SIG-M5 (cell line): ENCODE results near the gene SZRD1.
"Not testable (repeated sequence)": the region's sequence is repeated elsewhere in the genome, so short reads cannot be mapped to it uniquely, and the experiment has no call there.

Source experiments
- DNase-seq: peaks from one replicate; lab custom pipeline; 2025; lab: John Stamatoyannopoulos, UW

SZRD1 gene, protein sequence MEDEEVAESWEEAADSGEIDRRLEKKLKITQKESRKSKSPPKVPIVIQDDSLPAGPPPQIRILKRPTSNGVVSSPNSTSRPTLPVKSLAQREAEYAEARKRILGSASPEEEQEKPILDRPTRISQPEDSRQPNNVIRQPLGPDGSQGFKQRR

DNA sequence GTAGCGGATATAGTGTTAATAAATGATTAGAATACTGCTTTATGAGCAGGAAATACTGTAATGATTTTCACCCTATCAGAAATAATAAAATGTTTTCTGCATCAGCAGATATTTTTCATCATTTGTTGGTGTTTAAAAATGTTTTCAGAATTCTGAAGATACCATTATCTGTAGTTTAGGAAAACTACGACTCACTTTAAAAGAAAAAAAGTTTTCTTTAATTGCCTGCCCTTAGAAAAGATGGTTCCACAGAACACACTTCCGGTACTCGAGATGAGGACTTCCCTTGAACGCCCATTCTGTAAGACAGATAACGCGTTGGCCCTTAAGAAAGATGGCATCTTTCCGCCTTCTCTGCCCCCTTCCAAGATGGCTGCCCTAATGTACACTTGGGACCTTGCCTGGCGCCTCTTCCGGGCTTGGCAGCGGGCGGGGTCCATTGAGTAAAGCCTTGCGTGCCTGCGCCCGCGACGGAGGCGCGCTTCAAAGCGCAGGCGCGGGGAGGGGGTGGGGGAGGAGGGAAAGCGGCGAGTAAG is at the start of gene SZRD1:
Gene SZRD1, plus strand, starts transcription at position 521 of the 536 bp plus-strand sequence. CDS start 16 bp downstream, outside the sequence.
- DNase-seq, result peak; percentile 93

DNA sequence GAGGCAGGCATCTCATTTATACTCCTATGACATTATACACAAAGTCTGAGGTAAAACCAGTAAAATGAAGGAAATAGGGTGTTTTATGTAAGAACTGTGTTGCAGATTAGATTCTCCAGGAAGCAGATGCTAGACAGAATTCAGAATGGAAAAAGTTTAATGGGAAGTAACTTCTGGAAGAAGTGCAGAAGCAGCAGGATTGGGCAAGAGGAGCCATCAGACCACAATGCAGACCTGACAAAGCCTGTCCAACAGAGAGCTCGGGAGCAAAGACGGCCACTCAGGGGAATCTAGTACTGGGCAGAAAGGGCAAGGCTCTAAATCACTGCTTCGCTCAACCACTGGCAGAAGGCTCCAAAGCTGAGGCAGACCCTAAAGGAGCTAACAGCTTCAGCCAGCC is 48.5 kb upstream of the SZRD1 start:
- DNase-seq, result no peak

DNA sequence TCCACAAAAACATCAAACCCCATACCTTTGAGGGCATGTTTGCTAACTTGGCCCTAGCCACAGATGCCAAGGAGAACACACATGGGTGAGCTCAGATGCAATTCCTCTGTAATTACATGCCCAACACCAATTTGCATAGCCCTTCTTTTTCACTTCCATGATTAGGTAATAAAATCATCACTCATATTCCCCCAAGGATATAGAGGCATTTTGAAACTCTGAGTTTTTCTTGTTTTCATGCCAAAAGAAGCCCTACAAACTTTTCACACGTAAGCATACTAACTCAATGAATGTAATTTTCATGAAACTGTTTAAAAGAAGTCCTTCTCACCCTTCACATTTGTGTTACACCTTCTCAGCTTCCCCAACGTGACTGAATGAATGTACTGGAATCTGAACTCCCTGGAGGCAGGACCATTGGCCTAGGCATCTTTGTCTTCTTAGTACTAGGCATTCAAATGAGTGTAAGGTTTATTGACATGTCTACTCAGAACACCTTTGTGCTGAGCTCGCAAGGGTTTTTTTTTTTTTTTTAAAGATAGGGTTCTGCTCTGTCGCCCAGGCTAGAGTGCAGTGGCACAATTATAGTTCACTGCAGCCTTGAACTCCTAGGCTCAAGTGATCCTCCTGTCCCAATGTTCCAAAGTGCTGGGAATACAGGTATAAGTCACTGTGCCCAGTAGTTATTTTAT is 45.7 kb upstream of the SZRD1 start:
- no peak for DNase-seq

DNA sequence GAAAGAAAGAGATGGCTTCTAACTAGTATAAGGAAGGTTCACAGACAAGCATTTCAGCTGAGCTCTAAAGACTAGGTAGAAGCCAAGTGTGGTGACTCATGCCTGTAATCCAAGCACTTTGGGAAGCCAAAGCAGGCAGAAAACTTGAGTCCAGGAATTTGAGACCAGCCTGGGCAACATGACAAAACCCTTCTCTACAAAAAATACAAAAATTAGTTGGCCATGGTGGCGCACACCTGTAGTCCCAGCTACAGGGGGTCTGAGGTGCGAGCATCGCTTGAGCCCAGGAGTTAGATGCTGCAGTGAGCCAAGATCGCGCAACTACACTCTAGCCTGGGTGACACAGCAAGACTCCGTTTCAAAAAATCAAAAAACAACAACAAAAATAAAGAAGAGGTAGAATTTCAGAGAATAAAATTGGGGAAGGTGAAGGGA is 42.6 kb upstream of the SZRD1 start:
- no peak for DNase-seq

DNA sequence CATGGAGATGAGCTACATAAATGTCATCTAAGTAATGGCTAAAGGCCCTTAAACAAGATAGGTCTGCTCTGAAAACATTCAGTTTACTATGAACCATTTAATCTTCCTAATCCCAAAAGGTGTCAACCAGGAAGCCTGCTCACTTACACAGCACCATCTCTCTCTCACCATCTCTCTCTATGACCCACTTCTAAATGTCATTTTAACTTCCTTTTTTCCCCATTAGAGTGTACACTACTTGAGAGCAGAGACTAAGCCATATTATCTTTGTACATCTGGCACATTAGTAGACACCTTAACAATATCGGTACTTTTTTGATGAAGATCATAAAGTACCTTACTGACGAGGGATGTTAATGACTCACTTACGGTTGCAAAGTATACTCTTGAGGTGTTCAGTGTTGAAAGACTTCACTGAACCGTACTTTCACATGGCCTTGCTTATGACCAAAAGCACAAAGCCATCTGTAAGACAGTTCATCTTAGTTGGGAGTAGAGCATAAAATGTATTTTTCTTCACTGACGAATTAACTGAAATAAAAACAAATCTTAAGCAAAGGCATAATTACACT is 40.1 kb upstream of the SZRD1 start:
- DNase-seq, result no peak

DNA sequence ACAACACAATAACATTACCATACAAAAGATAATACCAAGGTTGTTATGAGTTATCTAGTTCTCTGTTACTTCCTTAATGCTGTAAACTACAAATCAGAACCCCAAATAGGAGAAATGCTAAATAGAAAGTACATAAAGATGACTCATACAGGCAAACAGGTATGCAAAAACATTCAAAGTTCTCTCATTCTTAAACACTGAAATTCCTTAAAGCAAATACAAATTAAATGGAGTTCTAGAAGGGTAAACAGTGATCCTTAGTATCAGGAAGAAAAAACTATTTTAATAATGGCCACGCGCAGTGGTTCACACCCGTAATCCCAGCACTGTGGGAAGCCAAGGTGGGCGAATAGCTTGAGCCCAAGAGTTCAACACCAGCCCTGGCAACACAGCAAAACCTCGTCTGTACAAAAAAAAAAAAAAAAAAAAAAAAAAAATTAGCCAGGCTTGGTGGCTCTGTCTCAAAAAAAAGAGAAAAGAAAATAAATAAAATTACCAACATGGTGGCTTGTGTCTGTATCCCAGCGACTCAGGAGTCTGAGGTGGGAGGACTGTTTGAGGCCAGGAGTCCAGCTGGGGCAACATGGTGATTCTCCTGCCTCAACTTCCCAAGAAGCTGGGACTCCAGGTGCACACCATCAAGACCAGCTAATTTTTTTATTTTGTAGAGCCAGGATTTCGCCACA is 32.2 kb upstream of the SZRD1 start:
- no peak for DNase-seq

DNA sequence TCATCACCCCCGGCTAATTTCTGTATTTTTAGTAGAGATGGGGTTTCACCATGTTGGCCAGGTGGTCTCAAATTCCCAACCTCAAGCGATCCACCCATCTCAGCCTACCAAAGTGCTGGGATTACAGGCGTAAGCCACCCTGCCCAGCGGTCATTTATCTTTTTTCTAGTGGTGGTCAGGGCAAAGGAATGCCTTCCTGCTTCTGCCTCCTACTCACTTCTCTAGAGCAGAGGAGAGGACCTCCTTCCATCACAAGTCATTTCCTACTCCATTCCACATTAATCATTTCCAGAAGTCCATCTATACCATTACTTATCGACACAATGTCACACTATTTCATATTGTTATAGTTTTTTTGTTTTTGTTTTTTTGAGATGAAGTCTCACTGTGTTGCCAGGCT is 28.1 kb upstream of the SZRD1 start:
- no peak for DNase-seq

DNA sequence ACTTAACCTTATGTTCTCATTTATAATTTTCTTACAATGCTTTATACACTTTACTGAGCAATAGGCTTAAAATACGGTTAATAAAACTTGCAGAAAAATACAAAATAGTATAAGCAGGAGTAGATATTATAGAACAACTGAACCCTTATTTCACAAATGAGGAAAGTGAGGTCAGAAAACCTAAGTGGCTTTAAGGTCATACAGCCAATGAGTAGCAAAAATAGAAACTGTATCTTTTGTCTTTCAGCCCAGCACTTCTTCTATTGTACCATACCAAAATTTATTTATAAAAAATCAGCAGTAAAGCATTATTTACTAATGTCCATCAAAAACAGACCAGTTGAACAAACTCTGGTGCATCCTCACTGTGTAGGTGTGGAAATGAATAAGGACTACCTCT is 26.4 kb upstream of the SZRD1 start:
- DNase-seq, result no peak

DNA sequence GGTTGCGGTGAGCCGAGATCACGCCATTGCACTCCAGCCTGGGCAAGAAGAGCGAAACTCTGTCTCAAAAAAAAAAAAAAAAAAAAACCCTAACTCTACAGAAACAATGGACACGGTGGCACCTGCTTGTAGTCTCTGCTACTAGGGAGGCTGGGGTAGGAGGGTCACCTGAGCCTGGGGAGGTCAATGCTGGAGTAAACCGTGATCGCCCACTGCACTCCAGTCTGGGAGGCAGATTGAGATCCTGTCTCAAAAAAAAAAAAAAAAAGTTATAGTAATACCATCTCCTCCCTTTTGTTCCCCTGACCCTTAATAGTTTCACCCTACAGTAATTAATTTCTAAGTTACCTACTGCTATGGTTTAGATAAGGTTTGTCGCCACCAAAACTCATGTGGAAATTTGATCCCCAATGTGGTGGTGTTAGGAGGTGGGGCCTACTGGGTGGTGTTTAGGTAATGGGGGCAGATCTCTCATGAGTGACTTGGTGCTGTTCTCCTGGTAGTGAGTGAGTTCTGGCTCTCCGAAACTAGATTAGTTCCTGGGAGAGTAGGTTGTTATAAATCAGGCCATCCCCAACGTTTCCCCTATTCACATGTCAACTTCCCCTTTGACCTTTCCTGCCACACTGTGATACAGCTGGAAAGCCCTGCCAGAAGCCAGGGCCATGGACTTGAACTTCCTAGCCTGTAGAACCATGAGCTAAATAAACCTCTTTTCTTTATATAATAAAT is 24.5 kb upstream of the SZRD1 start:
- DNase-seq, result no peak

DNA sequence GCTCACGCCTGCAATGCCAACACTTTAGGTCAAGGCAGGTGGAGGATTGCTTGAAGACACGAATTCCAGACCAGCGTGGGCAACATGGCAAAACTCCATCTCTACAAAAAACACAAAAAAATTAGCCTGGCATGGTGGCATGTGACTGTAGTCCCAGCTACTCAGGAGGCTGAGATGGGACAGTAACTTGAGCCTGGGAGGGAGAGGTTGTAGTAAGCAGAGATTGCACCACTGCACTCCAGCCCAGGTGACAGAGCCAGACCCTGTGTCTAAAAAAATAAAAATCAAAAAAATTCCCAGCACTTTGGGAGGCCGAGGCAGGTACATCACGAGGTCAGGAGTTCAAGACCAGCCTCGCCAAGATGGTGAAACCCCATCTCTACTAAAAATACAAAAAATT is 23.8 kb upstream of the SZRD1 start:
- not testable (repeated sequence) for DNase-seq

DNA sequence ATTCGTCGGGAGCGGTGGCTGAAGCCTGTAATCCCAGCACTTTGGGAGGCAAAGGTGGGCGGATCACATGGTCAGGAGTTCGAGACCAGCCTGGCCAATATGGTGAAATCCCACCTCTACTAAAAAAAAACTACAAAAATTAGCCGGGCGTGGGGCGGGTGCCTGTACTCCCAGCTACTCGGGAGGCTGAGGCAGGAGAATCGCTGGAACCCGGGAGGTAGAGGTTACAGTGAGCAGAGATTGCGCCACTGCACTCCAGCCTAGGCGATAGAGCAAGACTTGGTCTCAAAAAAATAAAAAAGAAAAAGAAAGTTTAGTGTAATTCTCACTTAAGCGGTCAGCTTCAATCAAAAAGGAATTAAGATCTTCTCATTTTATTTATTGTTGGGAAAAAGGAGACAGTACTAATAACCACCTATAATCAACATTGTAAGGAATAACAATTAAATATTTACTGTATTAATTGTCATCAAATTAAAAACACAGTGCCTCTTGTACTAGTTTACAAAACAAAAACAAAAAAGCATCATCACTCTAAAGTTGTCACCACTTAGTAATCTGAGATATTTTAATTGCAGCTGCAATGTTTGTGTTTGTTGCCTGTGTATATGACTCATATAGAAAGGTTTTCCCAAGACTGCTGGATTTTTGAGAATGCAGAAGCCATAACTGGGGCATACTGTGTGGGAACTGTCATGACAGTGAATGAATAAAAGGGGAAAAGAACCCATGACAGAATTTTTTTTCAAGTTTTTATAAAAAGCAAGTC is 18.4 kb upstream of the SZRD1 start:
- no peak for DNase-seq

DNA sequence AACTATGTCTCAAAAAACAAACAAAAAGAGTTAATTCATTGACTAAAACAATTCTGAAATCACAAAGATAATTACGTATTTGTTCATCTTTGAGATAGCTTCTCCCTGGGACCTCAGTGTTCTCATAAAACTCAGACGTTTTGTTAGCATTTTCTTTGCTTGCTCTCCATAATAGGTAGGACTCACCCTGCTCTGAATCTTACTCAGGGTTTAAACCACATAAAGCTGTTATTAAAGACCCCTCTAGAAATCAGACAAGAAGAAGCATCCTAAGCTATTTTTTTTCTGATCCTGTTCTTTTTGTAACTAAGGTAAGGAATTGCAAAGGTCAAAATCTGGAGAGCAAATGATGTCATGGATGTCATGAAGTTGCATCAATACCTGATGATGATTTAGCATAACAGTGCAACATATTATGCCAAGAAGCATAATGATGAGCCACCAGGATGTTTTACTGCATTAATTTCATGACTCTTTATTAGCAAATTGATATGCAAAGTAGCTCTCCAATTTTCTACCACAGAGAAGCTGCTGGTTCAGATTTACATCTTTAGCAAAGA is 17.1 kb upstream of the SZRD1 start:
- no peak for DNase-seq

DNA sequence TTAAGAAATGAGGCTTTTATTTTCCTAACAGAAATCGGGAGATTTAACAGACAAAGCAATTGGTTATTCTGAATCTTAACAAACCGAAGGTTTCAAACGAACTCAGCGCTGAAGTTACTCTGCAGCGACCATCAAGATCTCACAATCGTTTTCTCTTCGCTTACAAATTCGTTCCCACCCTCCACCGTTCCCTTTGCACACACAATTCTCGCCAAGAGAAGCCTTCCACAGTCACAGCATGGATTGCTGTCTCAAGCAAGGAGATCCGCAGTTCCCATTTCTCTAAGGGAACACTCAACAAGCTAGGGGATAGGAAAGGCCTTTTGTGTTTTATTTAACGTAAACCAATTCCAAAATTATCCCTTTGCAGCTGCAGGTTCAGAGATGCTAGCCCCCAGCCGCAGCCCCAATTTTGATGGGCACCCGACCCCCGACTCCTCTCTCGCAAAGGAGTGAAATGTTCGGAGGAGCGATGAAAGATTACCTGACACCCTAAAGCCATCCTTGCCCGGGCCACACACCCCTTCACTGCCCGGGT is 15.5 kb upstream of the SZRD1 start:
- no peak for DNase-seq

DNA sequence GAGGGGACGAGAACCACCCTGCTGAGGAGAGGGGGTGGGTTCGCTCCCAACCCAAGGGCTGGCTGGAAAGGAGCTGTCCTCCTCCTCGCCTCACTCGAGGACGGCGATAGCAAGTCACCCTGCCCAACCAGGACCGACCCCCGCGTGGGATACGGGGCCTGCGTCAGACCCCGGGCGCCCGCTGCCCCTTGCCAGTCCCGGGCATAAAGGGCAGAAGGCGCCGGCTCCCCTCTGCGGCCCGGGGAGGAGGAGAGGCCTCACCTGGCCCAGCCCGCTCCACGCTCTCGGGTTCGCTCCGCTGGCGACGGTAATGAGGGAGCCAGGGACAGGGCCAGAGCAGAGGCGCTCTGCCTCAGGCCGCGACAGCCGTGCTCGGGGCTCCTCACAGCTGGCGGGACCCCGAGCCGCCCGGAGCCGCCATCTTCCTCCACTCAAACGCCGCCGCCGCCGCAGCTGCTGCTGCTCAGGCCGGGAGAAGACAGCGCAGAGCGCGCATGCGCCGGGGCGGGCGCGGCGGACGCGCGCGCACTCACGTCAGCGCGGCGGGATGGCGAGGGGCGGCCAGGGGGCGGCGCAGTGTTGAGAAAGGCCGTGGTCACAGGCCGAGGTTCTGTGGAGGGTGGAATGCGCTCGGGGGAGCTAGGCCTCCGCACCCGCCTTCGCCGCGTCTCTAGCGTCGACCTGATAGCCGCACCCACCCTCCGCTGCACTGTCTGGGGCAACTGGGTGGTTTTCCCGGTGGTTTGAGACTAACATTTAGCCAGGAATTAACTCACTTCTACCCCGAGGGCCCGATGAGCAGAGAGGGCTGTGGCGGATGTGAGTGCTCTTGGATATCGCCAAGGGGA is 14.8 kb upstream of the SZRD1 start, which contains the start of gene FBXO42:
Gene FBXO42, minus strand, starts transcription at position 487 of the 848 bp plus-strand sequence. CDS start 37,062 bp downstream, outside the sequence.
- DNase-seq, result peak; percentile 19

DNA sequence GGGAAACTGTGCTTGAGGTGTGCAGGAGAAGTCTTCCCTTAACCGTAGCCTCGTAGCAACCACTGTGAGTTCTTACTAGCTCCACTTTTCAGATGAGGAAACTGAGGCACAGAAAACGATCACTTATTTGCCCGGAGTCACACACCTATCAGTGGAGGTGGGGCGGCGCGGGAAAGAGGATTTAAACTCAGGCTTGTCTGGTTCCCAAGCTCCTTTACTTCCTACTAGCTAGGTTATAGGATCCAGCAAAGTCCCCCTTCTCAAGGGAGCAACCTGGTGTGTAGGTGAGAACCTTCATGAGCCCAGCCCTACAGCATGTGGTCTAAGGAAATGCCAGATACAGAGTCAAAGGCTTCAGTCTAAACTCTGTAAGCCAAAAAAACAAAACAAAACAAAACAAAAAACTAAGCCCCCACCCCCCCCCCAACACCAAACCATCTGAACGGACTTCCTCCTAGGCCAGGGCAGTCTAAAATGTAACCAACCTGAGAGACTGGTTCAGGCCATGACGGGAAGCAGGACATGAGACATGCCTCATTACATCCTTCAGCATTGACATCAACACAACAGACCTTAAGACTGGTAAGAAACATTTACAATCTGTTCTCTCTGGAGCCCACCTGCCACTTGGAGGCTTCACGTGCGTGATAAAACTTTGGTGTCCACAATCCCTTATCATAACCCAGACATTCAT is 14.1 kb upstream of the SZRD1 start:
- DNase-seq, result no peak

DNA sequence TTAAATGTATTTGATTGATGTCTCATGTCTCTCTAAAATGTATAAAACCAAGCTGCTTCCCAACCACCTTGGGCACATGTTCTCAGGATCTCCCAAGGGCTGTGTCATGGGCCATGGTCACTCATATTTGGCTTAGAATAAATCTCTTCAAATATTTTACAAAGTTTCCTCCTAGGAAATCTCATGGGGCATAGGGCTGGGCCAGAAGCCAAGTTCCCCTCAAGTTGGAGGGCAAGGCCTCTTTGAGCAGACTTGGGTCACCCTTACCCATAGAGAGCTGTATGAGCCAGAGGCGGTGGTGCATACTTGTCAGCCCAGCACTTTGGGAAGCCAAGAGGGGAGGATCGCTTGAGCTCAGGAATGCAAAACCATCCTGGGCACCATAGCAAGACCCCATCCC is 12.4 kb upstream of the SZRD1 start:
- no peak for DNase-seq

DNA sequence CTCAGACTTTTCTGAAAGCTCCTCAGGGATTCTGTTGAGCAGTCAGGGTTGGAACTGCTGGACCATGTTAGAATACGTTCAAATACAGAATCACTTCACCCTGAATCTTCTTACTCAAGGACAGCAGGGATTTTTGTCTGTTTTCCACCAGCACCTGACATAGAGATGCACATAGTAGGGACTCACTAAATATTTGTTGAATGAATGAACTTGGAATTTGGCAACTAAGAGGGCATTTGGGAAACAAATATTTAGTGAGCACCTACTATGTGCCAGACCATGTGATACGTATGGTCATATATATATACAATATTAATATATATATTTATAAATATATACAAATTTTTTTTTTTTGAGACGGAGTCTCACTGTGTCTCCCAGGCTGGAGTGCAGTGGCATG is 10.2 kb upstream of the SZRD1 start:
- no peak for DNase-seq

DNA sequence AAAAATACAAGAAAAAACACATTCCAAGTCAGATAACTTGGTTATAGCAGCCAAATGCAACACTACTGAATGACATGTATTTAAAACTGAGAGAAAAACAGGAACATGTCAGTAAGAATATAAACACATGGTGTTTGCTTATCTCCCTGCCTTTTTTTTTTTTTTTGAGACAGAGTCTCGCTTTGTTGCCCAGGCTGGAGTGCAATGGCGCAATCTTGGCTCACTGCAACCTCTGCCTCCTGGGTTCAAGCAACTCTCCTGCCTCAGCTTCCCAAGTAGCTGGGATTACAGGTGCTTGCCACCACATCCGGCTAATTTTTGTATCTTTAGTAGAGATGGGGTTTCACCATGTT is 1.9 kb upstream of the SZRD1 start:
- peak; percentile 48 for DNase-seq
